Cerebellar nuclear complex (tissue), 1 donor: Measurements from ENCODE around the gene PATL2.
"Not testable (repeated sequence)": the region's sequence is repeated elsewhere in the genome, so short reads cannot be mapped to it uniquely, and the experiment has no call there.

Experiments used
- DNase-seq, 2 experiments: peaks; one replicate each; lab custom pipeline; 2025; lab: John Stamatoyannopoulos, UW

PATL2 gene

DNA sequence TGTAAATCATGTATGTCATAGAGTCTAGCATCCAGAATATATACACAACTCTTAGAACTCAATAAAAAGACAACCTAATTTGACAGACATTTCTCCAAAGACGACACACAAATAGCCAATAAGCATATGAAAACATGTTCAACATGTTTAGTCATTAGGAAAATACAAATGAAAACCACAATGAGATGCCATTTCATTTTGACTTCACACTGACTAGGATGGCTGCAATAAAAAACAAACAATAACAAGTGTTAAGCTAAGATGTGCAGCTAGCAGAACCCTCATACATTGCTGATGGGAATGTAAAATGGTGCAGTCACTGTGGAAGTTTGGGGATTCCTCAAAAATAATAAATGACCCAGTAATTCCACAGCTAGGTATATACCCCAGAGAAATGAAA lies 64.1 kb downstream of the PATL2 start:
- no peak for DNase-seq

- no peak for DNase-seq
Measured at GRCh38 chr15:44646460-44646859, 64.7 kb downstream of the PATL2 start.

GRCh38 chr15:44641651-44642050 lies 69.5 kb downstream of the PATL2 start:
- no peak for DNase-seq

DNA sequence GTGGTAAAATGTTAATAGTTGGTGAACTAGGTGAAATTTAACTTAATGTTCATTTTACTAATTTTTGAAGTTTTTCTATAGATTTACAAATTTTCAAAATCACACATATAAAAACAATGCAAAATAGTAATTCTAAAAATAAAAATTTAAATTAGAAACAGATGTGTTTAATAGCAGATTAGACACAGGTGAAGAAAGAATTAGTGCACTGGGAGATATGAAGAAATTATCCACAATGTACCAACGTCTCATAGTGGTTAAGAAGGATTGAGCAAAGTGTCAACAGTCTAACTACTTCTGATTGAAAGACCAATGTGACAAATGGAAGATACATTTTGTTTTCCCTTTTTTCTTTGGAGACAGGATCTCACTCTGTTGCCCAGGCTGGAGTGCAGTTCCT lies 74.1 kb downstream of the PATL2 start:
- no peak for DNase-seq

DNA sequence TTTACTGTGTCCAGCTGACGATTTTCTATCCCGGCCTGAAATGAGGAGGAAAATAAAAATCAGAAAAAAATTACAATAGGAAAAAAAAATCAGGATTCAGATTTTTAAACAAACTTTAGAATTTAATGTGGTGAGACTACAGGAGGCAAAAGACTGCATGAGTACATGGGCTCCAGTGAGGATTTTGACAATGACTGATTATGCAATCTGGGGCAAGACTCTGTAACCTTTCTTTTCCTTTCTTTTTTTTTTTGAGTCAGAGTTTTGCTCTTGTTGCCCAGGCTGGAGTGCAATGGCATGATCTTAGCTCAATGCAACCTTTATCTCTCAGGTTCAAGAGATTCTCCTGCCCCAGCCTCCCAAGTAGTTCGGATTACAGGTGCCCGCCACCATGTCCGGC lies 77.5 kb downstream of the PATL2 start:
- no peak for DNase-seq

DNA sequence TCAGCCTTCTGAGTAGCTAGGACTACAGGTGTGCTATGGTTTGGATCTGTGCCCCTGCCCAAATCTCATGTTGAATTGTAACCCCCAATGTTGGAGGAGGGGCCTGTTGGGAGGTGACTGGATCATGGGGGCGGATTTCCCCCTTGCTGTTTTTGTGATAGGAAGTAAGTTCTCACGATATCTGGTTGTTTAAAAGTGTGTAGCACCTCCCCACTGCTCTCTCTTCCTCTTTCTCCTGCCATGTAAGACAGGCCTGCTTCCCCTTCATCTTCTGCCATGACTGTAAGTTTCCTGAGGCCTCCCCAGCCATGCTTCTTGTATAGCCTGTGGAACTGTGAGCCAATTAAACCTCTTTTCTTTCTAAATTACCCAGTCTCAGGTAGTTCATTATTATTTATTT lies 85.8 kb downstream of the PATL2 start:
- DNase-seq, result not testable (repeated sequence)

DNA sequence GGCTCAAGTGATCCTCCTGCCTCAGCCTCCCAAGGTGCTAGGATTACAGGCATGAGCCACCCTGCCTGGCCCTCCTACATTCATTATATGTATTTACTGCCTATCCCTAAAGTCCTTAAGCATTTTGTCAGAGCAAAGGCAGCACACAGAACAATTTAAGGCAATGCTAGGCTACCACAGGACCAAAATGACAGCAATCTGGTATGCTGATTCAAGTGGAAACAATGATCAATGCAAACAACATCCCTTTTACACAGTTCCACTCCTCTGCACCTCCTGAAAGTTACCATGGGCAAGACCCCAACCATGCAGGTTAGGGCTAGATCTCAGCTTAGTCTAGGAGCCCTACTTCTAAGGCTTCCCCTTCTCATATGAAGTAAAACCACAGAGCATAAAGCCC lies 87.9 kb downstream of the PATL2 start:
- DNase-seq, result no peak

GRCh38 chr15:44620081-44620480 lies 91.0 kb downstream of the PATL2 start:
- no peak for DNase-seq

GRCh38 chr15:44616974-44617373 lies 94.1 kb downstream of the PATL2 start:
- no peak for DNase-seq
